Measurements from ENCODE around the gene INPP1.

The INPP1 gene

DNA sequence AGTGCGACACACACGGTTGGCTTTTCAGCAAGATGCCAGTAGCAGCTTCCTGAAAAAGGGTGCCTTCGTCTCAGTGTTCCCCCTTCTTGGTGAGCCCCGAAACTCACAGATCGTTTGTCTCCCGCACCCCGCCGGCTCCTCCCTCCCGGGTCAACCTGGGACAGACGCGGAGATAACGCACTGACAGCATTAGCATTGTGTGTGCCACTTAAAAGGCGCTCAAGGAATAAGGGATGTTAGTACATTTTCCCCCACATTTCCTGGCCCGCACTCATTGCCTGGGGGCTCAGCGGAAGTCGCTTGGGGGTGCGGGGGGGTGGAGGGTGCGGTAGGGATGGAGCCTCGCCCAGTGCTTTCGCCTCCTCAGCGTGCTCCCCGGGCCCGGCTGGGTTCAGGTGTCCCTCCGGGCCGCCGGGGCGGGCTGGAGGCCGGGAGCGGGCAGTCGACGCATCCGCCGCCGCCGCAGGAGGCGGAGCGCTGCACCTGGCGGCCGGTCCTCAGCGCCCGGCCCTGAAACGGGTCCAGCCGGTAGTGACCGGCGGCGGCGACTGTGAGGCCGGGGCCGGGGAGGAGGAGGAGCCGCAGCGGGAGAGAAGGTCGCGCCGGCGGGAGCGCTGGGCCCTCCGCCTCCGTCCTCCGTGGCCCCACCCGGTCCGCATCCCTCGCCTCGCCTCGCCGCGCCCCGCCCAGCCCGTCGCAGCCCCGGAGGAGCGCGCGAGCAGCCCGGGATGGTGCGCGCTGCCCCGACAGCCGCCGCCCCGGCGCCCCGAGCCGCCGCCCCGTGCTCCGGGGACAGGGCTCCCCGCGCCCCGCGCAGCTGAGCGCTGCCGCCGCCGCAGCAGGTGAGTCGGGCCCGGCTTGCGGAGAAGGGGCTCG, 64.5 kb downstream of the INPP1 start, which contains the start of gene MFSD6:
Gene MFSD6 (plus strand): TSS at position 694 of the 876 bp plus-strand sequence. CDS start 27,675 bp downstream, outside the sequence.
- peak; percentile 9 to 52 (median 16) for DNase-seq (ENCODE audit: low read depth in 3 of 3, low spot score in 1 of 3)

DNA sequence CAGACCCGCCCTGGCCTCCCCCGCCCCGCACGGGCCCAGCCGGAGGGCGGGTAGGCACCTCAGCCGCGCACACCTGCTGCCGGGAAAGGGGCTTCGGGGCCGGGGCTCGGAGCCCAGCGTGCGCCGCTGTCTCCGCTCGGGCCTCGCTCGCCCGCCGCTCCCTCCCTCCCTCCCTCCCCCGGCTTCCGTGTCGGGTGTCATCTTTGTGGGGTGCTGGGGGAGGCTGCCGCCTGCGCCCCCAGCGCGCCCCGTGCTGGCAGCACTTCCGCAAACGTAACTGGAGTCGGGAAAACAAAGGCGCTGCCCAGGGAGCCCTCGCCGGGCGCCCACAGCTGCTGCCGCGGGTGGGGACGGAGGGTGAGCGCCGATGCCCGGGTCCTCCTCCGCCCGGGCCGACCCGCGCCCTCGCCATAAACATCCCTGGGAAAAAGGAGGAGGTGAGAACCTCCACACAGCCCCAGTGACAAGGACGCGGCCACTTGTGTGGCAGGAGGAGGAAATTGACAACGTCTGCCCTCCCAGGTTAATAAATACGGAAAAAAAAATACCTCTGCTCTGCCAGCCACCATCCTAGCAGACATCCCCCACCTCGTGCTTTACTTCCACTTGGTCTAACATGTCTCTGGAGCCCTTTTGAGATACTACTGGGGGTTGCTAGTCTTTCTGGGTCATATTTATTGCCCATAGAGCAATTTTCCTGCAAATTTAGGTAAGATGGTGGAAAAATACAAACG, 65.3 kb downstream of the INPP1 start:
- DNase-seq (ENCODE audit: low read depth in 3 of 3, low spot score in 1 of 3): peak; percentile 31 to 51 (median 51)

GRCh38 chr2:190409616-190410015, 66.2 kb downstream of the INPP1 start:
- DNase-seq (ENCODE audit: low read depth in 3 of 3, low spot score in 1 of 3): no peak

- DNase-seq (ENCODE audit: low read depth in 3 of 3, low spot score in 1 of 3): no peak
These were observed 66.8 kb downstream of the INPP1 start for GRCh38 chr2:190410166-190410565.

- no peak for DNase-seq (ENCODE audit: low read depth in 3 of 3, low spot score in 1 of 3)
These were observed 69.6 kb downstream of the INPP1 start for GRCh38 chr2:190412966-190413365.

- DNase-seq (ENCODE audit: low read depth in 3 of 3, low spot score in 1 of 3): no peak
These were observed 70.0 kb downstream of the INPP1 start for GRCh38 chr2:190413421-190413820.

GRCh38 chr2:190415251-190415650, 71.9 kb downstream of the INPP1 start:
- DNase-seq (ENCODE audit: low read depth in 3 of 3, low spot score in 1 of 3): no peak

GRCh38 chr2:190415794-190416775, 72.7 kb downstream of the INPP1 start:
- no peak for DNase-seq (ENCODE audit: low read depth in 3 of 3, low spot score in 1 of 3)

DNA sequence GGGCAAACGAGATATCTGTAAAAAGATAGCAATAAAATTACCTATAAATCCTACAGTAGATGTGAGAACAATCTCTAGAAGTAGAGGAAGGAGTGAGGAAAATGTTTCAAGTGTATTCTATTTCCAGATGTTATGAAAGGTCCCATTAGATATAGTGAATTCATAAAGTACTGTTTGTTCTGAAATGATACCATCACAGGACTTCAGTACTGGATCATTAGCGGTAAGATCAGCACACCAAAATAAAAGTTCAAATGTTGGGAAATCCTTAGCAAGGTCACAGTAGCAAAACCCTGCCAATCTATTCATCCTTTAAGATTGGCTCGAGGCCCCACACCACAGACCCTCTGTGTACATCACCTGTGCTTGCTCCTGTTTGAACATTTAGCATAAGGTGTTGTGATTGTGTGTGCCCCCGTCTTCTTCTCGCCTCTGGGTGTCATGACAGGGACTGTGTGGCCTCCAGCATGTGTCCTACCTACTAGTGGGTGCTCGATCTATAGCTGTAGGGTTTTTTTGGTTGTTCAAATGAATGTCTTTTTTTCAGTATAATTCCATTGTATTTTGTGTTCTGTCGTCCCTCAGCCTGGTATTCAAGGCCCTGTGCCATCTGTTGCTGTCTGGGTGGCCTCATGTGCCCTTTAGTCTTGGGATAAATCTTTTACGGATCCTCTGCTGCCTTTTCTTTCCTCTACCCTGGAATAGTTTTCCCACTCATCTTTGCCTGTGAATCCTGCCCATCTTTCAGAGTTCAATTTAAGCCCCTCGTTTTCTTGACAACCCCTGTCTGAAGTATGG, 73.9 kb downstream of the INPP1 start:
- DNase-seq (ENCODE audit: low read depth in 3 of 3, low spot score in 1 of 3): no peak

- DNase-seq (ENCODE audit: low read depth in 3 of 3, low spot score in 1 of 3): no peak
These were observed 75.3 kb downstream of the INPP1 start for GRCh38 chr2:190418727-190419126.

- no peak for DNase-seq (ENCODE audit: low read depth in 3 of 3, low spot score in 1 of 3)
These were observed 77.4 kb downstream of the INPP1 start for GRCh38 chr2:190420801-190421200.
